Prostate gland (tissue), 2 donors: ENCODE measurements around the gene MTX3.

ENCODE experiments used
- CTCF ChIP-seq, 4 experiments: fragments of 200-600 bp in 2 of 4; fragments of 450-650 bp in 2 of 4; sonication (generic) in 2 of 4; IDR thresholded peaks; 1 replicate in 3 of 4; 2 replicates in 1 of 4; pipeline ENCODE4 v1.5.1; 2016 to 2019; ENCODE audit warnings: antibody characterized with exemption in 4 of 4, mild to moderate bottlenecking in 2 of 4, moderate library complexity in 2 of 4
- POLR2A ChIP-seq: fragments of 450-650 bp; IDR thresholded peaks from one replicate; pipeline ENCODE4 v1.6.1; 2016; ENCODE audit warnings: antibody characterized with exemption, mild to moderate bottlenecking
- POLR2AphosphoS5 ChIP-seq: sonication (generic); formaldehyde crosslinking; IDR thresholded peaks from one replicate; pipeline ENCODE4 v1.6.1; 2017; ENCODE audit warnings: antibody characterized with exemption

DNA sequence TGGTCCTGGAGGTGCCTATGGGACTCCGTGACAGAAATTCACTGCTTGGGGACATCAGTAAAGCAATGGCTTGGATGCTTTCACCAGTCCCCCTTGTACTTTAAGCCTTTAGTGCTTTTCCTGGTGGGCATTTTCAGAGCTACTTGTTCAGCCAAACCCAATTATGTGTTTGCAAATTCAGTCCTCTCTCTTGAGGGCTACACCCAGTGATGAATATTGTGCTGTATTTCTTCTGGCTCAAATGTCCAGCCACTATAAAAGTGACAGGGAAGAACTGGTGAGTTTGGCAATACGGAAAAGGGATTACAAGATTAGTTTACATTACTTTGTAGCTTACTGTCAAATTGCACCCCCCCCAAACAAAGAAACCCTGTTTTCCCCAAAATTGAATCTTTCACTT is 48.6 kb upstream of the MTX3 start:
- no peak for TF ChIP-seq CTCF (IDR thresholded peaks at IDR 0.05)
- TF ChIP-seq POLR2AphosphoS5 = no peak
- no peak for TF ChIP-seq POLR2A
